Peyer's patch (tissue), 4 donors: ENCODE data around the gene ASPG.

Source experiments
- CTCF ChIP-seq, 6 experiments: fragments of 450-650 bp in 4 of 6; fragments of 200-600 bp in 2 of 6; sonication (generic) in 1 of 6; IDR thresholded peaks; one replicate each; pipeline ENCODE4 v1.5.1; 2017 to 2019; ENCODE audit warnings: antibody characterized with exemption in 6 of 6, mild to moderate bottlenecking in 3 of 6, moderate library complexity in 1 of 6
- POLR2A ChIP-seq, 2 donors: fragments of 450-650 bp; IDR thresholded peaks; one replicate each; pipeline ENCODE4 v1.5.1; 2017; ENCODE audit warnings: antibody characterized with exemption in 2 of 2, mild to moderate bottlenecking in 2 of 2, moderate library complexity in 2 of 2

DNA sequence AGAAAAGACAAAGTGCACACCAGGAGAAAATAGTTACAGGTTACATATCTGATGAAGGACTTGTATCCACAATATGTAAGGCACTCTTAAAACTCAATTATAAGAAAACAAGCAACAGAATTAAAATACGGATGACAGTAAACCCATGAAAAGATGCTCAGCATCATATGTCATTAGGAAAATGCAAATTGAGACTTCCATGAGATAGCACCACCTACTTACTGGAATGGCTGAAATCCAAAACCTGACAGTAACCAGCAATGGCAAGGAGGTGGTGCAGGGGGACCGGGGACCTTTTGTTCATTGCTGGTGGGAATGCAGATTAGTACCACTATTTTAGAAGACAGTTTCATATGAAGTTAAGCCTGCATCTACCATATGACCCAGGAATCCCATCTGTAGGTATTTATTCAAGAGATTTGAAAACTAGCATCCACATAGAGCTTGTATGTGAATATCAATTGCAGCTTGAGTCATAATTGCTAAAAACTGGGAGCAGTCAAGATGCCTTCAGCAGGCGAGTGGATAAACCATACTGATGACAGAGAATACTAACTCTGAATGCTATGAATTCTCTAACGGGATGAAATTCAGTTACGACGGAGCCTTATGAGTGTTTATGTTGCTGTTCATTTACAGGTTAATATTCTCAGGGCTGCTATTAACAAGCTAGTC lies 43.9 kb upstream of the ASPG start:
- TF ChIP-seq CTCF (IDR thresholded peaks at IDR 0.05) (no peak), POLR2A (IDR thresholded peaks at IDR 0.05) (no peak)
